Suprapubic skin (tissue), 4 donors: Measurements from ENCODE around the gene NPTX1.
A peak's percentile ranks its signal among the peaks of the same experiment; 100 is the strongest.

Experiments
- CTCF ChIP-seq, 2 donors: fragments of 200-600 bp in 1 of 2; fragments of 450-650 bp in 1 of 2; sonication (generic) in 1 of 2; IDR thresholded peaks; one replicate each; pipeline ENCODE4 v1.5.1; 2016 to 2019; ENCODE audit warnings: antibody characterized with exemption in 2 of 2, mild to moderate bottlenecking in 1 of 2, moderate library complexity in 1 of 2
- EP300 ChIP-seq: sonication (generic); formaldehyde crosslinking; IDR thresholded peaks from one replicate; pipeline ENCODE4 v1.6.1; 2017; ENCODE audit warnings: antibody characterized with exemption
- POLR2A ChIP-seq, 2 donors: fragments of 450-650 bp; IDR thresholded peaks; one replicate each; pipeline ENCODE4 v1.6.1; 2017; ENCODE audit warnings: antibody characterized with exemption in 2 of 2, mild to moderate bottlenecking in 2 of 2, moderate library complexity in 2 of 2
- POLR2AphosphoS5 ChIP-seq, 3 donors: sonication (generic); formaldehyde crosslinking; IDR thresholded peaks; one replicate each; pipeline ENCODE4 v1.6.1; 2017; ENCODE audit warnings: antibody characterized with exemption in 3 of 3

GRCh38 chr17:80477647-80478478 lies 1.5 kb upstream of the NPTX1 start:
- TF ChIP-seq CTCF (IDR thresholded peaks at IDR 0.05) = peak in 1 of 2 donors; percentile 34
- TF ChIP-seq POLR2A (IDR thresholded peaks at IDR 0.05) = no peak
- TF ChIP-seq POLR2AphosphoS5 (IDR thresholded peaks at IDR 0.05) = no peak
- TF ChIP-seq EP300 = no peak
